Measurements from ENCODE around the gene DDX25.

The DDX25 gene

DNA sequence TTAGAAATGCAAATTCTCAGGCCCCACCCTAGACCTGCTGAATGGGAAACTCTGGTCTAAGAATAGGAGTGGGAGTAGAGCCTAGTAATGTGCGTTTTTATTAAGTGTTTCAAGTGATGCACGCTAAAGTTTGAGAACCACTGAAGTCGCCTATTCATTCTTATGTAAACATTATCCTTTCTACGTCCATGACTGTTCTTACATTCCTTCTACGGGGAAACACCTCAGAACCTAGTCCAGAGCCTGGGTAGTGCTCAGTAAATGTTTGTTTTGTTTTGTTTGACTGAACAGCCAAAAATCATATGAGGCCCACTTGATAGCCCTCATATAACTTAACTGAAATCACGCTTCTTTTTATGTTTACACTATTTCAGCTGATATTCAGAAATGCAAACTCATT is 71.3 kb downstream of the DDX25 start:
- peaks cover 2% of the 10 kb centered on the region for H3K27me3 Mint-ChIP-seq
- no peak overlapping the region for H3K27ac Mint-ChIP-seq
- no peaks in the 10 kb centered on the region for H3K36me3 Mint-ChIP-seq (ENCODE audit: low read depth)
- intact Hi-C loops (cut with micrococcal nuclease) = no loop called here
- no peak overlapping the region for H3K4me3 Mint-ChIP-seq
- H3K4me1 Mint-ChIP-seq (ENCODE audit: low read depth) = no peaks in the 10 kb centered on the region
- no peaks in the 10 kb centered on the region for H3K9me3 Mint-ChIP-seq

DNA sequence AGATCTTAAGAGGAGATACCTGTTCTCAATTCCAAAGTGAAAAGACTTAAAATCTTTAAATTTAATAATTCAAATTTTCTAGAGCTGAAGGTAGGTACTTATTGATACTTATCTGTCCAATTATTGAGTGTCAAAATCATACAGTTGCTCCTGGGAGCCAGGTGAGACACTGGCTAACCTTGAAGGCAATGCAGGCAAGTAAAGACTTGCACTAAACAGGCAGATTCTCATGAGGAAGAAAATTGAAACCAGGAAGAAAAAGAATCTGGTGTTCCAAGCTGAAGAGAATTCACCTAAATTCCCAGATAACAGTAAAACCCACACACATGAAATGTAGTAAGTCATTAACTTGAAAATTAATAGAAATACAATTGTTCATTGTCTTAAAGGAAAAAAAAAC is 71.8 kb downstream of the DDX25 start:
- Mint-ChIP-seq H3K4me3 (no peak overlapping the region), H3K36me3 (ENCODE audit: low read depth) (no peaks in the 10 kb centered on the region), H3K27ac (no peak overlapping the region), H3K9me3 (no peaks in the 10 kb centered on the region), H3K27me3 (peaks cover 2% of the 10 kb centered on the region), H3K4me1 (ENCODE audit: low read depth) (no peaks in the 10 kb centered on the region)
- intact Hi-C loops (cut with micrococcal nuclease) = no loop called here

DNA sequence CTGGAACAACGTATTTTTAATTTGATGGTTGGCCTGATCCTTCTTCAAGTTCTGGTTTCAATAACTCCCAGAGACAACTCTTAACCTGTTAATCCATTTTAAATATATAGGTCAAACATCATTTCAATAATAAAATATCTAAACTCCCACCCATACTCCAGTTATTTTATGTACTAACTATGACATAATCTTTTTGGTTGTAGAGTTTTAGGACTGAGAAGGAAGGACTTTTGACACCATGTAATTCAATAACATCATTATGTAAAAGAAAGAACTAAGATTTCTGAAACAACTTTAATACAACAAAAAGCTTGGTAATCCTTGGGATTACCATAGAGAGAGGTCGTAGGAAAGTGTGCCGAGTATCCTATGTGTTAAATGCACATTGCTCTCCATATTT is 73.0 kb downstream of the DDX25 start:
- Mint-ChIP-seq H3K27me3 (no peaks in the 10 kb centered on the region), H3K27ac (no peak overlapping the region), H3K4me3 (no peak overlapping the region), H3K4me1 (ENCODE audit: low read depth) (no peaks in the 10 kb centered on the region), H3K9me3 (no peaks in the 10 kb centered on the region), H3K36me3 (ENCODE audit: low read depth) (no peaks in the 10 kb centered on the region)
- intact Hi-C loops (cut with micrococcal nuclease) = no loop called here

DNA sequence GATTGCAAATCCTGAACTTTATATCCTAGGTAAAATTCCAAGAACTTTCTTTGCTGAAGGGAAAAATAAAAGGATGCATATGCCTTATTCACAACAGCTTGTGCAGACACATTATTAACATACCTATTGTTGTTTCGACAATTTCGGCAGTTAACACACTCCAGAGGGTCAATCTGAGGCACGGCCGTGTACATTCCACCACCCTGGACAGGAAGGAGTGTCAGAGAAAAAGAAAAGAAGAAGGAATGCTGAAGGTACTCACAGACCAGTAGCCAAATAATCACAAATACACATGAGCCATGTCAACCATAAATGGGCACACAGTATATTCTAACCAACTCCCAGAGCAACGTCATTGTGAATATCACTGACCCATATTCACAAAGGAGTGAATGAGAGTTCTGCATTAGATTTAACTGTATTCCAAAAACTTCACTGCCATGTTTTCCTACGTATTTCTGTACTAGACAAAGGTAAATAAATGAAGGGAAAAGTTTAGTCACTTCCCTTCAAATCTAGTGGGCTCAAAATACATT is 73.9 kb downstream of the DDX25 start:
- no peak overlapping the region for H3K27ac Mint-ChIP-seq
- H3K36me3 Mint-ChIP-seq (ENCODE audit: low read depth) = no peaks in the 10 kb centered on the region
- intact Hi-C loops (cut with micrococcal nuclease) = no loop called here

More for the DNA sequence above, 73.9 kb downstream of the DDX25 start:
- H3K9me3 Mint-ChIP-seq = no peaks in the 10 kb centered on the region
- no peaks in the 10 kb centered on the region for H3K27me3 Mint-ChIP-seq
- peaks cover 9% of the 10 kb centered on the region for H3K4me1 Mint-ChIP-seq (ENCODE audit: low read depth)
- H3K4me3 Mint-ChIP-seq = no peak overlapping the region
